Measurements from ENCODE around the gene CLEC9A. TPM values are rescaled to one million over a fixed set of nuclear protein-coding genes. Genes with fewer than 3 reads are reported as not detected.

Gene CLEC9A
- polyA plus RNA-seq, 2 of the 4 experiments (the other 2 are of a cell fraction), result not detected

GRCh38 chr12:10001171-10001776 lies 29.2 kb upstream of the CLEC9A start:
- no peak for FAIRE-seq
- Histone ChIP-seq H3K9me3 (no peaks in the 10 kb centered on the region), H3K4me3 (no peak overlapping the region), H3K4me2 (no peak overlapping the region), H3K27ac (no peak overlapping the region), H3K4me1 (no peaks in the 10 kb centered on the region)
- ATAC-seq, result no peak
- ChIA-PET POLR2A (no interaction called here), CTCF (interaction anchor here (0.7 kb wide), 1 partner anchor 666 kb away, joined by 3 read pairs; no protein-coding TSS in a partner anchor)
- 30% methylated on average over 4 of the region's 4 CpGs for WGBS (ENCODE audit: missing lambda C conversion rate)
- TF ChIP-seq ZSCAN20 (CRISPR knock-in tag; IDR thresholded peaks at IDR 0.05), result no peak
- TF ChIP-seq CEBPB (IDR thresholded peaks at IDR 0.05), result no peak
- TF ChIP-seq RFX5 (IDR thresholded peaks at IDR 0.05), result no peak
- no peak for TF ChIP-seq HEYL (CRISPR knock-in tag; IDR thresholded peaks at IDR 0.05)
- TF ChIP-seq KDM1A (IDR thresholded peaks at IDR 0.05; ENCODE audit: low read depth), result no peak
- TF ChIP-seq CHD4 (IDR thresholded peaks at IDR 0.05; ENCODE audit: borderline replicate concordance), result no peak
- TF ChIP-seq HOXB13 (CRISPR knock-in tag; IDR thresholded peaks at IDR 0.05; ENCODE audit: low read depth), result no peak
- no peak for TF ChIP-seq PHF8 (IDR thresholded peaks at IDR 0.05; ENCODE audit: borderline replicate concordance, low read depth)
- no peak for TF ChIP-seq GATA3 (IDR thresholded peaks at IDR 0.05; ENCODE audit: borderline replicate concordance)
- no peak for TF ChIP-seq EHMT2 (IDR thresholded peaks at IDR 0.05; ENCODE audit: low read depth)
- TF ChIP-seq NR3C1 (IDR thresholded peaks at IDR 0.05), result no peak
- TF ChIP-seq ZFP36 (IDR thresholded peaks at IDR 0.05; ENCODE audit: borderline replicate concordance, partially characterized antibody), result no peak
- TF ChIP-seq MAFK (IDR thresholded peaks at IDR 0.05; ENCODE audit: partially characterized antibody), result no peak
- no peak for TF ChIP-seq HES2 (IDR thresholded peaks at IDR 0.05)
- no peak for TF ChIP-seq CHD2 (IDR thresholded peaks at IDR 0.05; ENCODE audit: low read length, partially characterized antibody)
- no peak for TF ChIP-seq ELK1 (IDR thresholded peaks at IDR 0.05; ENCODE audit: low read depth, low read length)
- no peak for DNase-seq (ENCODE audit: low read depth in 1 of 2, low spot score in 1 of 2)

- WGBS (ENCODE audit: missing lambda C conversion rate), result 54% methylated on average over 6 of the region's 6 CpGs
- no peak for TF ChIP-seq ZSCAN20 (CRISPR knock-in tag; IDR thresholded peaks at IDR 0.05)
- TF ChIP-seq POLR2AphosphoS2 (conservative IDR thresholded peaks at IDR 0.05; ENCODE audit: low read length), result no peak
- TF ChIP-seq EHMT2 (IDR thresholded peaks at IDR 0.05; ENCODE audit: low read depth), result no peak
- no peak for TF ChIP-seq HDAC2 (IDR thresholded peaks at IDR 0.05)
- no peak for TF ChIP-seq KDM5A (IDR thresholded peaks at IDR 0.05)
- TF ChIP-seq HMGXB4 (CRISPR knock-in tag; IDR thresholded peaks at IDR 0.05; ENCODE audit: borderline replicate concordance), result no peak
- TF ChIP-seq TP53 (CRISPR knock-in tag; IDR thresholded peaks at IDR 0.05), result no peak
- TF ChIP-seq RCOR1 (IDR thresholded peaks at IDR 0.05; ENCODE audit: low read depth, low read length), result no peak
- no peak for TF ChIP-seq RFX5 (IDR thresholded peaks at IDR 0.05)
- no peak for TF ChIP-seq FOSL2 (IDR thresholded peaks at IDR 0.05)
- no peak for TF ChIP-seq FOSL2 (CRISPR knock-in tag; IDR thresholded peaks at IDR 0.05)
- TF ChIP-seq ZC3H11A (IDR thresholded peaks at IDR 0.05), result no peak
- no peak for TF ChIP-seq ZFP36 (IDR thresholded peaks at IDR 0.05; ENCODE audit: borderline replicate concordance, partially characterized antibody)
- no peak for TF ChIP-seq HOXA7 (CRISPR knock-in tag; IDR thresholded peaks at IDR 0.05)
- no peak for TF ChIP-seq NPAS2 (CRISPR knock-in tag; IDR thresholded peaks at IDR 0.05; ENCODE audit: borderline replicate concordance)
- no peak for TF ChIP-seq CTCF (IDR thresholded peaks at IDR 0.05)
- no peak for TF ChIP-seq HEYL (CRISPR knock-in tag; IDR thresholded peaks at IDR 0.05)
- POLR2A ChIA-PET, result no interaction called here
- ATAC-seq (no peak), FAIRE-seq (no peak), DNase-seq (ENCODE audit: low read depth in 1 of 2, low spot score in 1 of 2) (no peak)
- no peak overlapping the region for H3K4me3 ChIP-seq
- H3K4me2 ChIP-seq, result no peak overlapping the region
- no peak overlapping the region for H3K27ac ChIP-seq
- CTCF ChIA-PET, result interaction anchor here (0.9 to 6.3 kb wide), 3 partner anchors 127 to 264 kb away, joined by 3 to 52 read pairs (median 4); no protein-coding TSS in a partner anchor
- H3K4me1 ChIP-seq, result peaks cover 7% of the 10 kb centered on the region; the same call in 2 of the 3 replicates
- H3K9me3 ChIP-seq, result no peaks in the 10 kb centered on the region
These were observed 17.7 kb upstream of the CLEC9A start for GRCh38 chr12:10012630-10013330.

All from A549 (cell line).